HepG2 (cell line): Measurements from ENCODE around the gene COX4I2. TPM values are rescaled to one million over a fixed set of nuclear protein-coding genes. Genes with fewer than 3 reads are reported as not detected.

Source experiments
- AGO2 ChIP-seq: fragments of 200-400 bp; formaldehyde crosslinking; optimal IDR thresholded peaks from 2 replicates; pipeline ENCODE3; 2017; ENCODE audit warnings: mild to moderate bottlenecking, low read depth, low read length, moderate library complexity
- ARID5B ChIP-seq: IDR thresholded peaks from 2 replicates; pipeline ENCODE4 v1.4.0; 2020; ENCODE audit warnings: mild to moderate bottlenecking, missing genetic modification reagents
- ATF6 ChIP-seq: sonication (generic); formaldehyde crosslinking; conservative IDR thresholded peaks from 2 replicates; pipeline ENCODE4 v1.4.0; 2020; ENCODE audit warnings: missing genetic modification reagents
- BCL6 ChIP-seq: IDR thresholded peaks from 2 replicates; pipeline ENCODE4 v1.6.1; 2016; ENCODE audit warnings: missing genetic modification reagents, missing compliant biosample characterization
- FUBP1 ChIP-seq: sonication (generic); formaldehyde crosslinking; IDR thresholded peaks from 2 replicates; pipeline ENCODE4 v1.5.1; 2020; ENCODE audit warnings: missing genetic modification reagents, mild to moderate bottlenecking, borderline replicate concordance
- HNF4G ChIP-seq, 2 experiments: sonication (generic) in 1 of 2; formaldehyde crosslinking in 1 of 2; IDR thresholded peaks; 2 replicates each; pipeline versions ENCODE4 v1.4.0 to v1.6.1; 2011 to 2020; ENCODE audit warnings: borderline replicate concordance in 2 of 2, low read depth in 2 of 2, mild to moderate bottlenecking in 2 of 2, low read length in 1 of 2, missing genetic modification reagents in 1 of 2, moderate library complexity in 1 of 2
- IKZF1 ChIP-seq: fragments of 450-650 bp; IDR thresholded peaks from 2 replicates; pipeline ENCODE4 v1.7.1; 2016
- KLF16 ChIP-seq, 2 experiments: sonication (generic) in 1 of 2; formaldehyde crosslinking in 1 of 2; IDR thresholded peaks; 2 replicates each; pipeline versions ENCODE4 v1.6.1 to v1.8.0; 2016 to 2023; ENCODE audit warnings: missing genetic modification reagents in 2 of 2, missing compliant biosample characterization in 1 of 2
- MTF2 ChIP-seq: sonication (generic); formaldehyde crosslinking; IDR thresholded peaks from 2 replicates; pipeline ENCODE4 v1.5.0; 2020; ENCODE audit warnings: missing genetic modification reagents, borderline replicate concordance
- NCOA5 ChIP-seq: sonication (generic); formaldehyde crosslinking; IDR thresholded peaks from 2 replicates; pipeline ENCODE4 v1.4.0; 2020; ENCODE audit warnings: missing genetic modification reagents
- TERF1 ChIP-seq: sonication (generic); formaldehyde crosslinking; IDR thresholded peaks from 2 replicates; pipeline ENCODE4 v1.8.0; 2022; ENCODE audit warnings: mild to moderate bottlenecking, missing genetic modification reagents, moderate library complexity
- TRIM22 ChIP-seq: fragments of 450-650 bp; IDR thresholded peaks from 2 replicates; pipeline ENCODE4 v1.6.1; 2017
- ZC3H4 ChIP-seq: sonication (generic); formaldehyde crosslinking; IDR thresholded peaks from 2 replicates; pipeline ENCODE4 v1.4.0; 2020; ENCODE audit warnings: missing genetic modification reagents, borderline replicate concordance
- ZMYM4 ChIP-seq: sonication (generic); formaldehyde crosslinking; IDR thresholded peaks from 2 replicates; pipeline ENCODE4 v1.8.1; 2023; ENCODE audit warnings: mild to moderate bottlenecking, missing genetic modification reagents
- ZNF260 ChIP-seq: sonication (generic); formaldehyde crosslinking; IDR thresholded peaks from 2 replicates; pipeline ENCODE4 v1.4.0; 2020; ENCODE audit warnings: missing genetic modification reagents, low read depth, mild to moderate bottlenecking, borderline replicate concordance
- ZNF34 ChIP-seq: sonication (generic); formaldehyde crosslinking; IDR thresholded peaks from 2 replicates; pipeline ENCODE4 v1.4.0; 2020; ENCODE audit warnings: mild to moderate bottlenecking, missing genetic modification reagents, borderline replicate concordance
- polyA plus RNA-seq, 8 experiments: library from polyadenylated mRNA; depleted of rRNA in 3 of 8; stranded (reverse) in 7 of 8; unstranded in 1 of 8; fragments of >200 nt; fragmentation: Illumina TruSeq in 4 of 8; extraction: Trizol in 4 of 8; gene quantifications; 2 replicates each; pipeline versions ENCODE4 v1.2.1 to v1.2.3, GENCODE V29; 2011 to 2016; ENCODE audit warnings: low read depth in 4 of 8, missing spikeins in 1 of 8, mixed read lengths in 1 of 8; ENCODE audit not compliant: insufficient read depth in 1 of 8
- total RNA-seq, 5 experiments: library from RNA; depleted of rRNA; stranded (reverse); fragments of >200 nt; fragmentation: Illumina TruSeq; extraction: Trizol; gene quantifications; 2 replicates each; pipeline ENCODE4 v1.2.3, GENCODE V29; 2016; ENCODE audit warnings: low read depth in 1 of 5

Gene COX4I2
- total and polyA plus RNA-seq, 2 of the 13 experiments (the other 11 are each of a cell fraction or from before 2014, with no cell fraction given), result 1.1 TPM; not detected in 1

GRCh38 chr20:31605031-31605901 lies 32.4 kb upstream of the COX4I2 start, which contains the start of gene ID1 (continued):
- TF ChIP-seq BCL6 (CRISPR knock-in tag) (peak; percentile 80), ZC3H4 (CRISPR knock-in tag) (peak; percentile 99), IKZF1 (no peak), ARID5B (CRISPR knock-in tag) (peak; percentile 76), ZMYM4 (CRISPR knock-in tag) (peak; percentile 96), AGO2 (peak; percentile 100), TERF1 (CRISPR knock-in tag) (0 out of 2 replicates have a peak, but pooled peaks have one; percentile 38), HNF4G (IDR thresholded peaks at IDR 0.05; ENCODE audit: borderline replicate concordance, low read depth, low read length) (peak; percentile 34; the same call in 1 of the 2 replicates), HNF4G (CRISPR knock-in tag; IDR thresholded peaks at IDR 0.05; ENCODE audit: borderline replicate concordance, low read depth) (peak; percentile 58), ATF6 (CRISPR knock-in tag) (no peak; the same call in 1 of the 2 replicates), ZNF260 (CRISPR knock-in tag) (no peak), NCOA5 (CRISPR knock-in tag) (no peak; the same call in 1 of the 2 replicates), KLF16 (CRISPR knock-in tag; IDR thresholded peaks at IDR 0.05) (peak; percentile 90 to 100; a peak in 2 of 4 replicates), FUBP1 (CRISPR knock-in tag) (peak; percentile 57; the same call in 1 of the 2 replicates), MTF2 (CRISPR knock-in tag) (peak; percentile 9; the same call in 1 of the 2 replicates), TRIM22 (no peak), ZNF34 (CRISPR knock-in tag) (peak; percentile 98)
